Lower leg skin (tissue), 4 donors: ENCODE measurements around the gene STH. TPM values are rescaled to one million over a fixed set of nuclear protein-coding genes. Genes with fewer than 3 reads are reported as not detected.

ENCODE experiments used
- DNase-seq, 2 donors: peaks; one replicate each; pipeline ENCODE4 v3.0.0-alpha.2; 2019; ENCODE audit warnings: low spot score in 2 of 2
- H3K4me3 ChIP-seq: fragments of 200-600 bp; sonication (generic); 2 replicates; pipeline ENCODE4 v1.5.1; 2017; ENCODE audit warnings: mild to moderate bottlenecking, low read depth; ENCODE audit not compliant: poor library complexity, severe bottlenecking
- POLR2A ChIP-seq, 2 donors: fragments of 450-650 bp; IDR thresholded peaks; one replicate each; pipeline ENCODE4 v1.6.1; 2016 to 2017; ENCODE audit warnings: antibody characterized with exemption in 2 of 2, mild to moderate bottlenecking in 1 of 2, moderate library complexity in 1 of 2
- WGBS, 2 donors: methylation state at CpG; one replicate each; pipeline ENCODE4 v1.1.5; 2018; 5-methylcytosine and 5-hydroxymethylcytosine counted together
- intact Hi-C: fragments of 100-400 bp; cut with DNase I; formaldehyde crosslinking; loops from one replicate; pipeline ENCODE4 v1.15.0; 2023; ENCODE audit warnings: low total_unique reads
- total RNA-seq, 4 donors: library from RNA; depleted of rRNA; stranded (reverse); fragments of >200 nt; gene quantifications; one replicate each; pipeline ENCODE4 v1.1.0, GENCODE V29; 2016
- TF ChIP-seq, protein P1 (sequence below), 3 donors: fragments of 450-650 bp; IDR thresholded peaks; one replicate each; pipeline ENCODE4 v1.5.1; 2016; ENCODE audit warnings: antibody characterized with exemption in 3 of 3, mild to moderate bottlenecking in 3 of 3, moderate library complexity in 2 of 3

Gene STH
- total RNA-seq, 4 donors from 2014 or later, result not detected

DNA sequence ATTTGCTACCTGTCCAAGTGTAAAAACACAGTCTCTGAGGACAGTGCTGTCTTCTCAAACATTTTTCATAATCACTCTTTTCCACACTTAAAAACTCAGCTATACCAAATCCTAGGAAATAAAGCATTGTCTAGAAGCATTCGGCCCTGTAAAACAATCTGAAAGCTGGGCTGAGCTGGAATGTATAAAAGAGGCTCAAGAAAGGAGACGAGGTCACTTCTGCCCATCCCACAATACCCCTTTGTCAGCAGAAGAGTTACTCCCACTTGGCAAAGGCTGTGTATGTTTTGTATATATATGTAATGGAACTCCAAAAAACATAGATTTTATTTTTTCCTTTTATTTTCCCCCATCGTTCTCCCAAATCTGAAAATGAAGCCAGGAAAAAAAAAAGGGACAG, 43.9 kb downstream of the STH start:
- H3K4me3 ChIP-seq, result no peak overlapping the region
- intact Hi-C loops, result no loop called here
- WGBS, 2 donors, result 71 to 78% methylated on average over 3 of the region's 3 CpGs
- DNase-seq, result no peak
- no peak for TF ChIP-seq POLR2A (IDR thresholded peaks at IDR 0.05)

GRCh38 chr17:46043606-46044005, 44.6 kb downstream of the STH start:
- TF ChIP-seq, protein P1, sequence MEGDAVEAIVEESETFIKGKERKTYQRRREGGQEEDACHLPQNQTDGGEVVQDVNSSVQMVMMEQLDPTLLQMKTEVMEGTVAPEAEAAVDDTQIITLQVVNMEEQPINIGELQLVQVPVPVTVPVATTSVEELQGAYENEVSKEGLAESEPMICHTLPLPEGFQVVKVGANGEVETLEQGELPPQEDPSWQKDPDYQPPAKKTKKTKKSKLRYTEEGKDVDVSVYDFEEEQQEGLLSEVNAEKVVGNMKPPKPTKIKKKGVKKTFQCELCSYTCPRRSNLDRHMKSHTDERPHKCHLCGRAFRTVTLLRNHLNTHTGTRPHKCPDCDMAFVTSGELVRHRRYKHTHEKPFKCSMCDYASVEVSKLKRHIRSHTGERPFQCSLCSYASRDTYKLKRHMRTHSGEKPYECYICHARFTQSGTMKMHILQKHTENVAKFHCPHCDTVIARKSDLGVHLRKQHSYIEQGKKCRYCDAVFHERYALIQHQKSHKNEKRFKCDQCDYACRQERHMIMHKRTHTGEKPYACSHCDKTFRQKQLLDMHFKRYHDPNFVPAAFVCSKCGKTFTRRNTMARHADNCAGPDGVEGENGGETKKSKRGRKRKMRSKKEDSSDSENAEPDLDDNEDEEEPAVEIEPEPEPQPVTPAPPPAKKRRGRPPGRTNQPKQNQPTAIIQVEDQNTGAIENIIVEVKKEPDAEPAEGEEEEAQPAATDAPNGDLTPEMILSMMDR (IDR thresholded peaks at IDR 0.05), result no peak
- TF ChIP-seq POLR2A (IDR thresholded peaks at IDR 0.05), result no peak
- intact Hi-C loops, result no loop called here
- 80 to 81% methylated on average over 3 of the region's 3 CpGs for WGBS, 2 donors
- no peak overlapping the region for H3K4me3 ChIP-seq
- no peak for DNase-seq

DNA sequence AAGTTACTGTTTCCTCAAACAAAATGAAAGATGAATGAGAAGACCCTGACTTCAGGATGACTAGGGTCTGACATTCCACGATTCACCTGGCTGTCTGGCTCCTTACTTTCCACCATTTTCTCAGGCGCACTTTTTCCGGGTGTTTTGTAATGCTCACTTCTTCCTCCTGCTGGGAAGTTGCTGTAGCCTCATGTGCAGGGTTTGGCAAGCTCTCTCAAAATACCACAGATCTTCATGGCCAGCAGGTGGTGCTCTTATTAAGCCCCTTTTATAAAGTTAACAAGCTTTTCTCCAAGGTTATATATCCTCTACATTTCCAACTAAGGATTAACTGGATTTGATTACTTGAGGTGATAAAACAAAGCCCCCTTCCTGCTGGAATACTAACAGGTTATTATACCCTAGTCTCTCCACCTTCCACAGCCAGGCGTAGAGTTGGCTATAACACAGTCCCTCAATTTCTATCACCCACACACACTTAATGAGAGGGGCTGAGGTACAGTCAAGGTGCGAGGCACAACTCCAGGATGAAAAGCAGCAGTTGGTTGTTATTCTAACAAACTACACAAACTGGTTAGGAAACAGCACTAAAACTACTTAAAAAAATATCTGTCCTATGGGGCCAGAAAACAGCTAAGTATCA, 45.4 kb downstream of the STH start:
- TF ChIP-seq, protein P1 (IDR thresholded peaks at IDR 0.05), result peak in 1 of 3 donors; percentile 70
- no peak for TF ChIP-seq POLR2A (IDR thresholded peaks at IDR 0.05)
- peak in 1 of 2 donors; percentile 85 for DNase-seq
- intact Hi-C loops, result no loop called here
- WGBS, 2 donors, result 39 to 41% methylated on average over 5 of the region's 5 CpGs
- no peak overlapping the region for H3K4me3 ChIP-seq

DNA sequence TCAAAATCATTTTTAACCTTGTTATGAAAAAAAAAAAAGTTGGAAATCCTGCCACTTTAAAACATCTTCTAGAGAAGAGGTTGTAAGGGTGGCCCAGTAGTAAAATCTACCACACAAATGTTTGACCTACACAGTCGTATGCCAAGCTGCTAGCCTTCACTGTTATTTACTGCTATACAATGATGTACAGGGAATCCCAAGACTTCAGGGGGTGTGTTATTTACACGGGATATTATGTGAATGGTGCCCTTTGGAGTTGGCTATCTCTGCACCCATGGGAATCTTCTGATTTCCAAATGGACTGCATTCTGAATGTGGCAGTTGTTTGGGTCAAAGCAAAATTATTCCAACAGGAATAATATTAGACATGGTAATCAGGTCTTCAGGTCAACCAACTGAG, 45.9 kb downstream of the STH start:
- TF ChIP-seq POLR2A (IDR thresholded peaks at IDR 0.05), result no peak
- TF ChIP-seq, protein P1 (IDR thresholded peaks at IDR 0.05), result no peak
- intact Hi-C loops, result no loop called here
- 58 to 72% methylated on average over 2 of the region's 2 CpGs for WGBS, 2 donors
- DNase-seq, result no peak
- no peak overlapping the region for H3K4me3 ChIP-seq

- intact Hi-C loops, result no loop called here
- TF ChIP-seq POLR2A (IDR thresholded peaks at IDR 0.05), result no peak
- TF ChIP-seq, protein P1 (IDR thresholded peaks at IDR 0.05), result no peak
- 82 to 86% methylated on average over 3 of the region's 3 CpGs for WGBS, 2 donors
- no peak for DNase-seq
- no peak overlapping the region for H3K4me3 ChIP-seq
Measured at GRCh38 chr17:46045639-46046038, 46.6 kb downstream of the STH start.

DNA sequence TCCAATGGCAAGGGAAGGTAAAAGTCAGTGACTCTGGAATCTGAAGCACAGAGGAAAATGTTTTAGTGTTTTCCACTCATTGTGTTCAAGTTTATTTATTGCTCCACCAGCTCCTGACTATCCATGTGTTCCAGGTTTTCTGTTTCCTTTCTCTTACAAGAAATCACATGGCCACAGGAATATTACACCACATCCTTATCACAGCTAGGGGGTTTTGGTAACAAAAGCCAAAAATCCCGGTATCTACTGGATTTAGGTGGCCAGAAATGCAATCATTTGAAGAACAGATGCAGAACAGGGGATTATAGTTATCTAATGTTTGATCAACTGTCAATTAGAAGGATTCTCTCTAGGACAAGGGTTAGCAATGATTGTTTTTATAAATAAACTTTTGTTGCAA, 47.9 kb downstream of the STH start:
- no peak overlapping the region for H3K4me3 ChIP-seq
- no peak for DNase-seq
- 74 to 83% methylated on average over 1 of the region's 1 CpG for WGBS, 2 donors
- intact Hi-C loops, result no loop called here
- TF ChIP-seq, protein P1 (IDR thresholded peaks at IDR 0.05), result no peak
- no peak for TF ChIP-seq POLR2A (IDR thresholded peaks at IDR 0.05)
